Midbrain (tissue), 1 donor: ENCODE measurements around the gene SLC28A1.

Experiments
- DNase-seq: peaks from one replicate; lab custom pipeline; 2025; lab: John Stamatoyannopoulos, UW

SLC28A1 gene

GRCh38 chr15:84885801-84886200 lies 1.3 kb downstream of the SLC28A1 start:
- no peak for DNase-seq

GRCh38 chr15:84886211-84886983 lies 1.9 kb downstream of the SLC28A1 start:
- DNase-seq: no peak

GRCh38 chr15:84886984-84887299 lies 2.5 kb downstream of the SLC28A1 start:
- DNase-seq: no peak

- DNase-seq: no peak
Observed at GRCh38 chr15:84887938-84888337, 3.5 kb downstream of the SLC28A1 start.

- DNase-seq: no peak
Observed at GRCh38 chr15:84888639-84889038, 4.2 kb downstream of the SLC28A1 start.

- DNase-seq: no peak
Observed at GRCh38 chr15:84889313-84889990, 5.0 kb downstream of the SLC28A1 start.

- no peak for DNase-seq
Observed at GRCh38 chr15:84889991-84890669, 5.7 kb downstream of the SLC28A1 start.

- DNase-seq: no peak
Observed at GRCh38 chr15:84890670-84891162, 6.3 kb downstream of the SLC28A1 start.

GRCh38 chr15:84891339-84891738 lies 6.9 kb downstream of the SLC28A1 start:
- DNase-seq: no peak

GRCh38 chr15:84892786-84893307 lies 8.4 kb downstream of the SLC28A1 start:
- no peak for DNase-seq

GRCh38 chr15:84893607-84894006 lies 9.1 kb downstream of the SLC28A1 start:
- no peak for DNase-seq

- no peak for DNase-seq
Observed at GRCh38 chr15:84894736-84895425, 10.4 kb downstream of the SLC28A1 start.

- no peak for DNase-seq
Observed at GRCh38 chr15:84898761-84899160, 14.3 kb downstream of the SLC28A1 start.

GRCh38 chr15:84899750-84900149 lies 15.3 kb downstream of the SLC28A1 start:
- no peak for DNase-seq

GRCh38 chr15:84901540-84901939 lies 17.1 kb downstream of the SLC28A1 start:
- no peak for DNase-seq

GRCh38 chr15:84903751-84904150 lies 19.3 kb downstream of the SLC28A1 start:
- no peak for DNase-seq

- DNase-seq: no peak
Observed at GRCh38 chr15:84904419-84904818, 20.0 kb downstream of the SLC28A1 start.

- no peak for DNase-seq
Observed at GRCh38 chr15:84905016-84905916, 20.8 kb downstream of the SLC28A1 start.

GRCh38 chr15:84907731-84908130 lies 23.3 kb downstream of the SLC28A1 start:
- no peak for DNase-seq

- no peak for DNase-seq
Observed at GRCh38 chr15:84908564-84908963, 24.1 kb downstream of the SLC28A1 start.

GRCh38 chr15:84909029-84909428 lies 24.6 kb downstream of the SLC28A1 start:
- DNase-seq: no peak
